HG03460 (cell line): ENCODE data around the gene KRT34.

ENCODE experiments used
- ATAC-seq: cut with Tn5 transposase; IDR thresholded peaks from one replicate; pipeline ENCODE4 v1.9.1; 2021; ENCODE audit not compliant: unreplicated experiment

Gene KRT34

GRCh38 chr17:41333836-41334235 is 48.3 kb downstream of the KRT34 start:
- no peak for ATAC-seq

GRCh38 chr17:41333098-41333497 is 49.0 kb downstream of the KRT34 start:
- ATAC-seq: no peak

DNA sequence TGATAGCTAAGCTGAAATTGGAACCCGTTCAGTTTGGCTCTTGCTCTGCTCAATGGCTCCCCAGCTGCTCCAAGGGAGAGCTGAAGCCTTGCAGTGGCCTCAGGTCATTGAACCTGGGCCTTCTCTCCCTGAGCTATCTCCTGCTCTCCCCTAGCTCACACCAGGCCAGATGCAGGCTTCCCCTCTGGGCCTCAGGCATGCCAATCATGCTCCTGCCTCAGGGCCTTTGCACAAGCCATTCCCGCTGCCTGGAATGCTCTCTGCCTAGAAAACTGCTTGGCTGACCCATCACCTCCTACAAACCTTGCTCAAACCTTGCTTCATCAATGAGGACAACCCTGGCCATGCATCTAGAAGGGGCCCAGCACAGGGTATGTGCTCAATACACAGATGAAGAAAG is 49.9 kb downstream of the KRT34 start:
- ATAC-seq: no peak

- no peak for ATAC-seq
Observed at GRCh38 chr17:41331606-41332005, 50.5 kb downstream of the KRT34 start.

- no peak for ATAC-seq
Observed at GRCh38 chr17:41329279-41329948, 52.7 kb downstream of the KRT34 start.

GRCh38 chr17:41328207-41328606 is 53.9 kb downstream of the KRT34 start:
- ATAC-seq: no peak
